HG03442 (cell line): ENCODE measurements around the gene SESN3.
"Not testable (repeated sequence)": the region's sequence is repeated elsewhere in the genome, so short reads cannot be mapped to it uniquely, and the experiment has no call there.

Experiments
- ATAC-seq: cut with Tn5 transposase; IDR thresholded peaks from one replicate; pipeline ENCODE4 v1.9.1; 2021; ENCODE audit warnings: mild to moderate bottlenecking, moderate library complexity; ENCODE audit not compliant: unreplicated experiment

SESN3 gene, protein sequence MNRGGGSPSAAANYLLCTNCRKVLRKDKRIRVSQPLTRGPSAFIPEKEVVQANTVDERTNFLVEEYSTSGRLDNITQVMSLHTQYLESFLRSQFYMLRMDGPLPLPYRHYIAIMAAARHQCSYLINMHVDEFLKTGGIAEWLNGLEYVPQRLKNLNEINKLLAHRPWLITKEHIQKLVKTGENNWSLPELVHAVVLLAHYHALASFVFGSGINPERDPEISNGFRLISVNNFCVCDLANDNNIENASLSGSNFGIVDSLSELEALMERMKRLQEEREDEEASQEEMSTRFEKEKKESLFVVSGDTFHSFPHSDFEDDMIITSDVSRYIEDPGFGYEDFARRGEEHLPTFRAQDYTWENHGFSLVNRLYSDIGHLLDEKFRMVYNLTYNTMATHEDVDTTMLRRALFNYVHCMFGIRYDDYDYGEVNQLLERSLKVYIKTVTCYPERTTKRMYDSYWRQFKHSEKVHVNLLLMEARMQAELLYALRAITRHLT

DNA sequence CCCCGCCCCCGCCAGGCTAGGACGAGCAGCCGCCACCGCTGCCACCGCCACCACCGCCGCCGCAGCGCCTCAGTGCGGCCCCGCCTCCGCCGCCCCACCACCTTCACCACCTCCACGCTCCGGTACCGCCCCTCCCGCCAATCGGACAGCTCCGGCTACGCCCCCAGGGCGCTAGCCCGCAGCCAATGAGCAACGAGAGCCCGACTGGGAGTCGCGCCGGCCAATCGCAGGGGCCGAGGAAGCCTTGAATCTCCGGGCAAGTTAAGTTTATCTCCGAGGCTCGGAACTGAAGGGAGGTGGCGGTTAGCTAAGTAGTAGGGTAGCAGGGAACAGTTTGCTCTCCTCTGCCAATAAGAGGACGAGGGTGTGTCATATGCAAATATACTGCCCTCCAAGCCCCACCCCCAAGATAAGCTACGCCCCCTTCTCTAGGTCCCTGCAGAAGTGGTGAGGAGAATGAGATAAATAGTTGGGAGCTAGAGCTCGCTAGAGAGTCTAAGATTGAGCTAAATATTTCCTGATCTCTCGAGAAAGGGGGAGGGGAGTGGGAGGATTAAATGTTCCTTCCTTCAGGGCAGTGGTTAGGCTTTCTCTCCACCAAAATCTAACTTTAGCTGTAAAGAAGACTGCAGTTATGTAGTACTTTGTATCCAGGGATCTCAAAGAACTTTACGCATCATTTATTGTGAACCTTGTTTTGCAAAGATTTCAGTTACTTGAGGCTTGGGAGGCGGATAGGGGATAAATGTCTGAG is at the start of gene SESN3:
SESN3 (minus strand) TSS at position 76 of the 754 bp plus-strand sequence. CDS start 342 bp downstream, outside the sequence.
- ATAC-seq: peak; percentile 96

- no peak for ATAC-seq
Observed at GRCh38 chr11:95279921-95280868, 49.2 kb upstream of the SESN3 start.

GRCh38 chr11:95277868-95278267 is 46.9 kb upstream of the SESN3 start:
- ATAC-seq: no peak

- ATAC-seq: no peak
Observed at GRCh38 chr11:95276139-95276538, 45.1 kb upstream of the SESN3 start.

- not testable (repeated sequence) for ATAC-seq
Observed at GRCh38 chr11:95273618-95274017, 42.6 kb upstream of the SESN3 start.

DNA sequence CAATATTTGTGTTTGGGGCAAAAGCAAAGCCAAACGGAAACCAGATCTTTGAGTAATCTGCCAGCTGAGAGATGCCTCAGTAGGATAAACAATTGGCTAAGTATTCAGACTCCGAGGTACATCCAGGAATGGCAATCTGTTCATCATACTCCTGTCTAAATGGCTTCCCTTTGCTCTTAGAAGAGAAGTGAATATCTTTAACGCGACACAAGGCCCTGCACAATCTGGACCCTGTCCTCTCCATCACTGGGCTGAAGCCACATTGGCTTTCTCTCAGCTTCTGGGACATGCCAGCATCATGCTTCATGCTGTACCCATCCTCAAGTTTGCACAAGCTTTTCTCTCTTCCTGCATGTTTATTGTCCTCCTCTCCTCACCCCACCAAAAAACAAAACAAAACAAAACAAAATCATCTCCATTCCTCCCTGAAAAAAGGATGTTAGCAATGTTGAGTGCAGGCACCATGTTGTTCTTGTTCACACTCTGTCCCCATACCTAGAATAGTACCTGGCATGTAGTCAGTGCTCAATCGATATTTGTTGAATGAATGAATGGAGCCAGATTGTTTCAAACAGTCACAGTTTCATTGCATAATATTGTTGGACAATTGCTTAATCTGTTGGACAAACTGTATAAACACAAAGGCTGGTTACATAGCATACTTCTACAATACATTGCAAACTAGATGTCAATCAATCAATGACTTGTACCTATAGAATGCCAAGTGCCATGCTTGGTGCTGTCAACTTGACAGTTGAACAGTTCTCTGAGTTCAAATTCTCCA is 38.2 kb upstream of the SESN3 start:
- no peak for ATAC-seq

DNA sequence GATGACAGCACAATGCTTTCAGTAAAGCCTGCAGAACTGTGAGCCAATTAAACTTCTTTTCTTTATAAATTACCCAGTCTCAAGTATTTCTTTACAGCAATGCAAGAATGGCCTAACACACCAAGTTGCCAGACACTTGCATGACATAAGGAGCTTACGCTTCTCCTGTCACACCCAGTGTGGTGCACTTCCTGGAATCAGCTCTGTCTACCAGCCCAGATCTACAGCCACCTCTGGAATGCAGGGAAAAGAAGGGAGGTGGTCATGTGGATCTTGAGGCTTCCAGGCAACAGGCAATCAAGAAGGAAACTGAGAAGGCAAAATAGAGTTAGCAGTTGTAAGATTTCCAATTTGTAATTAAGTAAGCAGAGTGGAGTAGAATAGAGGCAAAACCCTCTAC is 37.4 kb upstream of the SESN3 start:
- ATAC-seq: no peak

DNA sequence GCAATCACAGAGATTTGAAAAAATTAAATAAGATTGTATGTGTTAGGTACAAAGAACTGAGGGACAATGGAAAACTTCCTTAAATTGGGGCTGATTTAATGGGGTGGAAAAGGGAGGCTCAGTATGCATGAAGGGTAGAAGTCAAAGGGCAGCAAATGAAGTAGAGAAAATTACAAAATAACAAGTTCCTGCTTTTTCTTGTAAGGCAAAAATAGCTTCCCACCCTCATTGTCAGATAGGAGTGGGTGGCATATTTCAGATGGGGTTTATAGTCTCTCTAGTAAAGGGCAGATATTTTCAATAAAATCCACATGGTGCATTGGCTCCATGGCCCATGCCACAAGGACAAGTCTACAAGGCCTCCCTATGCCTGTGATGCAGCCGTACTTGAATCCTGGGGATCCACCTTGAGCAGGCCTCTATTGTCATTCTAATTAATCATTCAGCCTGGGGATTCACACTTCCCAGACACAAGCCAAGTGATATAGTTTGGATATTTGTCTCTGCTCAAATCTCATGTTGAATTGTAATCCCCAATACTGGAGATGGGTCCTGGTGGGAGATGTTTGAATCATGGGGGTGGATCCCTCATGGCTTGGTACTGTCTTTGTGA is 36.7 kb upstream of the SESN3 start:
- no peak for ATAC-seq

- ATAC-seq: no peak
Observed at GRCh38 chr11:95266751-95267374, 35.9 kb upstream of the SESN3 start.

DNA sequence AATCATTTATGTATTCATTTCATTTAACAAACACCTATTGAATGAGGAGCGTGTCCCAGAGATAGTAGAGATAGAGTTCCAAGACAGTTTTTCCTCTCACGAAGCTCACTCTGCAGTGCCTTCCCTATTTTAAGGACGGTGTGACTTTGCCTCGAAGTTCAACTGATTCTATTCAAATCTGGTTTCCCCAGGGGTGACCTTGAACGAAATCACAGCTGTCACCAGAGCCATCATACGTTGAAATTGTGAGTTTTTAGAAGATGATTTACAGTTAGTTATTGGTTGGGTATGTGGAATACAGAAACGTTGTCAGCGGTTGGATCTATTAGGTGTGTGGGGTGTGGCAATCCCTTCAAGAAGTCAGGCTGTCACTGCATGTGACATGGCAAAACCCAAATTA is 33.9 kb upstream of the SESN3 start:
- no peak for ATAC-seq

DNA sequence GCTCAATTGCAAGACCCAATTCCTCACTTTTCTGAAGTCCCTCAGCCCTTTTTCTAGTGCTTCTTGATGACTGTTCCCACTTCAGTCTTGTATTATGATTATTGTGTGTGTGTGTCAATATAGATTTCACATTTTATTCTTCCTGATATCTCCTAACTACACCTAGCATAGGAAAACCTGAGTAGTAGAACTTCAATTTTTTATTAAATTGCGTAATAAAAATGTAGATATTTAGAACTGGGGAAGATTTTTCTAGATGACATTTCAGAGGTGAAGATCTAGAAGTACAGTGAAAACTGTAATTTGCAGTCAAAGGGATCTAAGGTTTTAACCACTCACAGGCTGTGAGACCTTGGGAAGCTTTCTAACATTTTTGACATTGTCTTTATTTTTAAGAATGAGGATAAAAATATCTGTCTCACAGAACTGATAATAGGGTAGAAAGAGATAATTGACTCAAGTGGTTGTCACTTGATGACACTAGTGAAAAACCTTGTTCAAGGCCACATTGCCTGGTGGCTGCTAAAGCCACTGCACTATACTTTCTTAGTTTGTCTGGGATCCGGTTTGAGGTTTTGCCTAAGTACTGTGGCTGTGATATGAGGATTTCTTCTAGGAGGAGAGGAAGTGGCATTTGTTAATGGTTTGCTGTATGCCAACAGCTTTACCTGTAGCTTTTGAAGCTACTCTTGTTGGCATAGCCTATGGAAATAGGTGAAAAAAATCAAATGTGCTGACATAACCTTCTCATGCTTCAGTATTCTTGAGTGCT is 32.2 kb upstream of the SESN3 start:
- ATAC-seq: no peak

- no peak for ATAC-seq
Observed at GRCh38 chr11:95257456-95257971, 26.5 kb upstream of the SESN3 start.

- ATAC-seq: no peak
Observed at GRCh38 chr11:95256321-95256779, 25.3 kb upstream of the SESN3 start.

DNA sequence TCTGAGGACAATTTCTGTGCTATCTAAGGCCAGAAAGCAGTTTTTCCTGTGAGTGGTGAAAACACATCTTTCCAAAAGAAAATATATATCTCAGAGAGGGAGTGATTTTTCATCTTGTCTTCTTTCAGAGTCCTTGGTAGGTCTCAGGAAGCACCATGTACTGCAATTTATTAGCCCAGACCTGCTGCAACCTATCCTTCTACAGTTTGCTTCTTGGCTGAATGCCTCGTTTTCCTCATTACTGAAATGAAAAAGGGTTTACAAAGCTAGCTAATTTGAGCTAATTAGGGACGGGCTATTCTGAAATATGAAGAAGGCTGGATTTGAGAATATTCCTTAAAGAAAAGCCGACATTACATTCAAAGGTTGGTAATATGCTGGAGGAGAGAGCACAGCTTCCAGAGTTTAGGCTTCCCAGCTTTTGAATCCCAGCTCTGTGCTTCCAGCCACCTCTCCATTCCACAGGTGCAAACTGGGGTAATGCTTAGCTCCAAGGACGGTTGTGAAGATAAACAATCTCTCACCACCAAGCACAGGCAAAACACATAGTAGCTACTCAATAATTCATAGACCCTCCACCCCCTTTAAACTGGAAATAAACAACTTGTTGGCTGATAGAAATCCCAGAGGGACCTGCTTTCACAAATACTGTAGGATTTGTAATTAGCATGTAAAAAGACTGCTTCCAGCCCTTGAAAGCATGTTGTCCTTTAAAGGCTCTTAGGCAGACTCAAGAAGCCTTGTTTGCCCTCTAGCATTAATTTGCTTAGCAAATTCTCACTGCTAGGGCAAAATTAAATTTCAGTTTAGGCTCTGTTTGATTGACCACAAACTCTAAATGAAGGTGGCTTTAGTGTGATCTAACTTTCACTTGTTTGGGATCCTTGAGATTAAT is 24.5 kb upstream of the SESN3 start:
- no peak for ATAC-seq

DNA sequence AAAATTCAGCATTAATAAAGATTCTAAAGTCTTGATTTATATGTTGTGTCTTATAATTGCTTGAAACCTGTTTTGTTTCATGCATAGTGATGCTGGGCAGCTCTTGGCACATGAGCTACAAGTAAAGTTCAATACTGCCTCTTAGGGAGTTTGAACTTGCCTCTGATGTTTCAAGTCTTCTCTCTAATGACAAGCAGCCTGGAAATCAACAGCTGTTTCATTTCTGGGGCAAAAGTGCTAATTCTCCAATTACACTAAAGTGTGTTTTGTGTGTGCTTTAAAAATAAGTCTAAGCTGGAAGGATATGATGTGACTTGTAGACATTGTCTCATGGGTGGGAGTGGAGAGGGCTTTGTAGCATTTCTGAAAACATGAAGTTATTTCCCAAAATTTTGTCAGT is 23.7 kb upstream of the SESN3 start:
- ATAC-seq: no peak

DNA sequence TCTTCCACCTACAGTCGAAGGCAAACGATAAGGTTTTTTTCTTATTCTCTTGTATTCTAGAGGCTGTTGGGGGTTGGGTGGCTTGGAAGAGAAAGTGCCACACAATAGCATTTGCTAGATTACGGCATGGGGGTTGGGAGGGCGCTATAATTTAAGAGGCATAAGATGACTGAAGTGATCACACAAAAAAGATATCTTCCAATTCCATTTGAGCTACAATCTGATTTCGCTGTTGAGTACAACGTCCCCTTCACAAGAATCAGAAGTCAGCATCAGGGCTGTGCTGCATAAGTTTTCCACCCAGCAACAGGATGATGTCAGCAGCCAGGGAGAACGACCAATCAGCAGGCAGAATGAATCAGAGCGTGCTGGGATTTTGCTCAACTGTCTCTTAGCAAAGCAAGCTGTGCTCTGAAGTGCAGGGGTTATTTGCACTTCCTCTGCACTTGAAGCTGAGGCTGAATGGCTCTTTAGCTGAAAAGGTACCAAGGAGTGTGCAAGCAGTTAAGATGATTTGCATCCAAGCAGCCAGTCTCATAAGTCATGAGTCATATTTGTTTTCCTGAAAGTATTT is 23.2 kb upstream of the SESN3 start:
- peak; percentile 98 for ATAC-seq

GRCh38 chr11:95253141-95253540 is 22.1 kb upstream of the SESN3 start:
- no peak for ATAC-seq
